Astrocyte (in vitro differentiated cells and primary cell): ENCODE results near the gene OPA1.

ENCODE experiments used
- EZH2 ChIP-seq: IDR thresholded peaks from 2 replicates; pipeline ENCODE4 v1.6.1; 2012; ENCODE audit warnings: mild to moderate bottlenecking, low read length, inconsistent platforms; ENCODE audit not compliant: insufficient read depth
- TF ChIP-seq, protein P1 (sequence below): IDR thresholded peaks from 2 replicates; pipeline ENCODE4 v1.5.1; 2011; ENCODE audit warnings: low read depth, mild to moderate bottlenecking, inconsistent platforms, low read length, moderate library complexity; ENCODE audit not compliant: insufficient read depth

DNA sequence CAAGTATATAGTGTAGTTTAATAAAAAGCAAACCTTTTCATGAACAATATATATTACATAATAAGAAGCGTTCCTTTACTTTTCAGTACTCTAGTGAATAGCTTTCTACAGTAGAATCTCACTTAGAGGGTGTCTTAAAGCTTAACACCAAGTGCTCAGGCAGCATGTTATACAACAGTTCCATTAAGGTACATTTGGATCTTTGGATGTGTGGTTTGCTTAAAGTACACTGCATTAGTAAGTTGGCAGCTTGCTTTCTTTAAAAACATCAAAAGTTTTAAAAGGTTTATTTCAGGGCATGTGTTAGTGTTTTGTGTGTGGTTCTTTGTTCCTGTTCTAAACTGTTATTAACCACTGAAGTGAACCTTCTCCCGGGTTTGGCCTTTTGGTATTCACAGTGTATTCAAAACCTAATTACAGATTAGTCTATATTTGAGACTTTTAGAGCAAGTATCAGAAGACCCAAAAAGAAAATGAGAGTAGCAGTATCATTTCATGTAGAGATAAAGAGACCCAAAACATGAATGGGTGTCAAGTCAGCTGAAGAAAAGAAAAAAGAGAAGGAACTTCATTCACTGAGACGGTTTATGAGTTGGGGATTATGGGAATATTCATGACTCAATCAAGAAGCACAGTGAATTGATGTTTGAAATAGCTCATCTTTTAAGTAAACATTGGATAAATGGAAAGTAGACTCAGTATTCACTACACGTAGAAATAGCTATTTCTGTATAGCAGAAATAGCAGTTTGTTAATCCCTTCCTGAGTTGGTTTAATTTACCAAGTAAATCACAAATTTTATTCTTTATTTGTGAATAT lies 93.9 kb downstream of the OPA1 start:
- TF ChIP-seq, protein P1, sequence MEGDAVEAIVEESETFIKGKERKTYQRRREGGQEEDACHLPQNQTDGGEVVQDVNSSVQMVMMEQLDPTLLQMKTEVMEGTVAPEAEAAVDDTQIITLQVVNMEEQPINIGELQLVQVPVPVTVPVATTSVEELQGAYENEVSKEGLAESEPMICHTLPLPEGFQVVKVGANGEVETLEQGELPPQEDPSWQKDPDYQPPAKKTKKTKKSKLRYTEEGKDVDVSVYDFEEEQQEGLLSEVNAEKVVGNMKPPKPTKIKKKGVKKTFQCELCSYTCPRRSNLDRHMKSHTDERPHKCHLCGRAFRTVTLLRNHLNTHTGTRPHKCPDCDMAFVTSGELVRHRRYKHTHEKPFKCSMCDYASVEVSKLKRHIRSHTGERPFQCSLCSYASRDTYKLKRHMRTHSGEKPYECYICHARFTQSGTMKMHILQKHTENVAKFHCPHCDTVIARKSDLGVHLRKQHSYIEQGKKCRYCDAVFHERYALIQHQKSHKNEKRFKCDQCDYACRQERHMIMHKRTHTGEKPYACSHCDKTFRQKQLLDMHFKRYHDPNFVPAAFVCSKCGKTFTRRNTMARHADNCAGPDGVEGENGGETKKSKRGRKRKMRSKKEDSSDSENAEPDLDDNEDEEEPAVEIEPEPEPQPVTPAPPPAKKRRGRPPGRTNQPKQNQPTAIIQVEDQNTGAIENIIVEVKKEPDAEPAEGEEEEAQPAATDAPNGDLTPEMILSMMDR, result no peak
- no peak for TF ChIP-seq EZH2
